BLaER1 (cell line): Measurements from ENCODE around the gene RAB40B.
"Not testable (repeated sequence)": the region's sequence is repeated elsewhere in the genome, so short reads cannot be mapped to it uniquely, and the experiment has no call there.

Experiments
- H3K27ac ChIP-seq: shearing (Covaris generic); formaldehyde crosslinking; 2 replicates; pipeline ENCODE4 v1.8.1; 2022
- H3K27me3 ChIP-seq: shearing (Covaris generic); formaldehyde crosslinking; 2 replicates; pipeline ENCODE4 v1.8.1; 2022
- H3K36me3 ChIP-seq: shearing (Covaris generic); formaldehyde crosslinking; 2 replicates; pipeline ENCODE4 v1.8.1; 2022
- H3K4me1 ChIP-seq: shearing (Covaris generic); formaldehyde crosslinking; 2 replicates; pipeline ENCODE4 v1.8.1; 2022
- H3K4me2 ChIP-seq: shearing (Covaris generic); formaldehyde crosslinking; 2 replicates; pipeline ENCODE4 v1.8.1; 2022
- H3K4me3 ChIP-seq: shearing (Covaris generic); formaldehyde crosslinking; 2 replicates; pipeline ENCODE4 v1.8.1; 2022
- H3K9ac ChIP-seq: shearing (Covaris generic); formaldehyde crosslinking; 2 replicates; pipeline ENCODE4 v1.8.1; 2022
- H3K9me3 ChIP-seq: shearing (Covaris generic); formaldehyde crosslinking; 2 replicates; pipeline ENCODE4 v1.8.1; 2022
- H4K20me1 ChIP-seq: shearing (Covaris generic); formaldehyde crosslinking; 2 replicates; pipeline ENCODE4 v1.8.1; 2022
- Cebpa-rat ChIP-seq: shearing (Covaris generic); IDR thresholded peaks from 2 replicates; pipeline ENCODE4 v1.8.1; 2022

The RAB40B gene, protein sequence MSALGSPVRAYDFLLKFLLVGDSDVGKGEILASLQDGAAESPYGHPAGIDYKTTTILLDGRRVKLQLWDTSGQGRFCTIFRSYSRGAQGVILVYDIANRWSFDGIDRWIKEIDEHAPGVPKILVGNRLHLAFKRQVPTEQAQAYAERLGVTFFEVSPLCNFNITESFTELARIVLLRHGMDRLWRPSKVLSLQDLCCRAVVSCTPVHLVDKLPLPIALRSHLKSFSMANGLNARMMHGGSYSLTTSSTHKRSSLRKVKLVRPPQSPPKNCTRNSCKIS

GRCh38 chr17:82698065-82698973 is at the start of gene RAB40B:
TSS of gene RAB40B (minus strand) at chr17:82698698. CDS start at chr17:82698596, 102 bp downstream.
- H3K9me3 ChIP-seq: peaks cover 38% of the 10 kb centered on the region
- H4K20me1 ChIP-seq: peaks cover 21% of the 10 kb centered on the region
- H3K27me3 ChIP-seq: peaks cover 40% of the 10 kb centered on the region
- H3K4me3 ChIP-seq: peak within 1 kb of the TSS; percentile 73
- no peak for TF ChIP-seq Cebpa-rat
- H3K4me2 ChIP-seq: peak within 1 kb of the TSS; percentile 100
- H3K9ac ChIP-seq: peak within 1 kb of the TSS; percentile 53
- H3K27ac ChIP-seq: no peak within 1 kb of the TSS
- H3K36me3 ChIP-seq: peaks cover 12% of the 10 kb centered on the region
- peaks cover 42% of the 10 kb centered on the region for H3K4me1 ChIP-seq

DNA sequence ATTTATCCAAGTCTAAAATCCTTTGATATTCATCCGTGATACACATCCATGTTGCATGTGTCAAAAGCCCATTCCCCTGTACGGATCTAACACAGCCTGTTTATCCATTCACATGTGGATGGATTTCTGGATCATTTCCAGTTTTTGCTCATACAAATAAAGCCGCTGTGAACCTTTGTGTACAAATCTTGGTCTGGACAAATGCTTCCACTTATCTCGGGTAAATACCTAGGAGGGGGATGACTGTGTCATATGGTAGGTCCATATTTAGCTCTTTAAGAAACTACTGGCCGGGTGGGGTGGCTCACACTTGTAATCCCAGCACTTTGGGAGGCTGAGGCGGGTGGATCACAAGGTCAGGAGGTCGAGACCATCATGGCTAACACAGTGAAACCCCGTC is 47.0 kb upstream of the RAB40B start:
- Histone ChIP-seq H3K27ac (no peak overlapping the region), H4K20me1 (no peaks in the 10 kb centered on the region), H3K9ac (no peak overlapping the region), H3K27me3 (no peaks in the 10 kb centered on the region), H3K9me3 (peaks cover 87% of the 10 kb centered on the region), H3K4me2 (no peak overlapping the region), H3K4me3 (no peak overlapping the region), H3K36me3 (peaks cover 50% of the 10 kb centered on the region), H3K4me1 (no peaks in the 10 kb centered on the region)
- no peak for TF ChIP-seq Cebpa-rat

GRCh38 chr17:82744736-82745135 is 46.2 kb upstream of the RAB40B start:
- H3K4me1 ChIP-seq, H3K9ac ChIP-seq, H3K27me3 ChIP-seq, H3K27ac ChIP-seq, H3K4me3 ChIP-seq, H4K20me1 ChIP-seq, H3K4me2 ChIP-seq: not testable (repeated sequence)
- H3K36me3 ChIP-seq: peaks cover 52% of the 10 kb centered on the region
- H3K9me3 ChIP-seq: peaks cover 87% of the 10 kb centered on the region

GRCh38 chr17:82743344-82744219 is 45.1 kb upstream of the RAB40B start:
- H3K9me3 ChIP-seq: peaks cover 80% of the 10 kb centered on the region
- no peak overlapping the region for H3K27ac ChIP-seq
- peaks cover 46% of the 10 kb centered on the region for H3K36me3 ChIP-seq
- no peak overlapping the region for H3K9ac ChIP-seq
- H3K27me3 ChIP-seq: no peaks in the 10 kb centered on the region
- no peak overlapping the region for H3K4me3 ChIP-seq
- H3K4me1 ChIP-seq: no peaks in the 10 kb centered on the region
- H4K20me1 ChIP-seq: no peaks in the 10 kb centered on the region
- H3K4me2 ChIP-seq: no peak overlapping the region
- TF ChIP-seq Cebpa-rat: no peak

GRCh38 chr17:82740906-82741759 is 42.6 kb upstream of the RAB40B start:
- no peak overlapping the region for H3K4me2 ChIP-seq
- no peak for TF ChIP-seq Cebpa-rat
- no peak overlapping the region for H3K4me3 ChIP-seq
- H3K4me1 ChIP-seq: no peaks in the 10 kb centered on the region
- H3K36me3 ChIP-seq: peaks cover 44% of the 10 kb centered on the region
- peaks cover 9% of the 10 kb centered on the region for H3K27me3 ChIP-seq
- no peak overlapping the region for H3K9ac ChIP-seq
- H3K9me3 ChIP-seq: peaks cover 59% of the 10 kb centered on the region
- H4K20me1 ChIP-seq: no peaks in the 10 kb centered on the region
- H3K27ac ChIP-seq: no peak overlapping the region

DNA sequence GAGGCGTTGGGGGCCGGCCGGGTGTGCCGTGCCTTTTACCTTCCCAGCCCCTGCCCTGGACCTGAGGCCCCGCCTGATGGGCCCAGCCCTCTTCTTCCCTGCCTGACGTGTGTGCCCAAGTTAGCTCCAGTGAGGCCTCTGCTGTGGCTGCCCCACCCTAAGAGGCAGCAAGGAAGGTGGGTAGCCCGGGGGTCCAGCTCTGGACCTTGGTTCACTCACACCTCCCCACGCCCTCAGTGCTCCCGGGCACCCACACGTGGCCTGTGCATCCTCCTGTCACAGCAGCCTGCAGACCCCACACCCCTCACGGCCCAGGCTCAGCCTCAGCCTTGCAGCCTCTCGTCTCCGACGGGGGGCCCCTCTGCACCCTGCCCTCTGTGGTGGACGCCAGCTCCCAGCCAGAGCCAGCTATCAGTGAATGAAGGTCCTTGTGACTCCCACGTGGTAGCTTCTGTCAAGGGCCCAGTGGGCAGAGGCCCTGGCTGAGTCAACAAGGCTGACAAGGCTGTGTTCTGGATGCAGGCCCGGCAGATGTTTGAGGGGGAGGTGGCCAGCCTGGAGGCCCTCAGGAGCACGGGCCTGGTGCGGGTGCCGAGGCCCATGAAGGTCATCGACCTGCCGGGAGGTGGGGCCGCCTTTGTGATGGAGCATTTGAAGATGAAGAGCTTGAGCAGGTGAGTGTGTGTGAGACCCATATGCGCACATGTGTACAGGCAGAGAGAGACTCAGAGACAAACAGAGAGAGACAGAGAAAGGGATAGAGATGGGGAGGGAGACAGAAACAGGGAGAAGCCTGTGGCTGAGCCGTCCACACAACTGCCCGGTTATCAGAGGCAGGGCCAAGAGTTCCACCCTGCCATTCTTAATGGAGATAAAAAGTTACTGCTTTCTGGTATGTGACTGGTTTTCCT is 39.7 kb upstream of the RAB40B start:
- H3K4me2 ChIP-seq: no peak overlapping the region
- peaks cover 29% of the 10 kb centered on the region for H3K27me3 ChIP-seq
- H3K9me3 ChIP-seq: peaks cover 52% of the 10 kb centered on the region
- H3K9ac ChIP-seq: no peak overlapping the region
- no peak overlapping the region for H3K4me3 ChIP-seq
- no peaks in the 10 kb centered on the region for H3K4me1 ChIP-seq
- TF ChIP-seq Cebpa-rat: no peak
- peaks cover 49% of the 10 kb centered on the region for H3K36me3 ChIP-seq
- no peaks in the 10 kb centered on the region for H4K20me1 ChIP-seq
- H3K27ac ChIP-seq: no peak overlapping the region

DNA sequence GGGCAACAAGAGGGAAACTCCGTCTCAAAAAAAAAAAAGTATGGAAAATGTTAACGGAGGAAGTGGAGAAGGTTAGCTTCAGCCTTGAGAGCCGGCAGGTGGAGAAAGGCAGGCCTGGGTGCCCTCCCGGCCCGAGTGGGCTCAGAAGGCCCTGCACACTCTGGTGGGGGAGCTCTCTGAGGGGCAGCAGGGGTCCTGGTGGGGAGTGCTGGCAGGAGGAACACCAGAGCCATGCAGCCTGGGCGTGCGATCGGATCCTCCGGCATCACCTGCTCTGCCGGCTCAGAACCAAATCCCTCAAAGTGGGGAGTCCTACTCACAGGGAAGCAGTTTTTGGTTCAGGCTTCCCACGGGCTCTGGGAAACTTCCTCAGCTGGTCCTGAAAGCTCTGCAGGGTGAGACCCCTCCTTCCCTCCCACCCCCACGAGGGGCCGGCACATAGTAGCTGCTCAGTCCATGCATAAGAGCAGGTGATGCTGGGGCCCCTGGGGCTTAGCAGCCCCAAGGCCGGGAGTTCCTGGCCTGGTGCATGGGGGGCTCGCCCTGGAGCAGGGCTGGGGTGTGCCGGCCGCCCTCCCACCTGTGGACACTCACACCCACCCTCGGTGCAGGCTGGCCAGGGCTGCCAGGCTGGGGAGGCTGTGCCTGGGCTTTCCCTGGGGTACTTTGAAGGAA is 38.1 kb upstream of the RAB40B start:
- Histone ChIP-seq H3K27me3 (peaks cover 29% of the 10 kb centered on the region), H3K9me3 (peaks cover 52% of the 10 kb centered on the region), H3K4me2 (no peak overlapping the region), H3K9ac (no peak overlapping the region), H3K36me3 (peaks cover 54% of the 10 kb centered on the region), H3K4me1 (no peaks in the 10 kb centered on the region), H3K4me3 (no peak overlapping the region), H4K20me1 (no peaks in the 10 kb centered on the region), H3K27ac (no peak overlapping the region)
- no peak for TF ChIP-seq Cebpa-rat
